ENCODE results near the gene TRRAP.

The TRRAP gene

DNA sequence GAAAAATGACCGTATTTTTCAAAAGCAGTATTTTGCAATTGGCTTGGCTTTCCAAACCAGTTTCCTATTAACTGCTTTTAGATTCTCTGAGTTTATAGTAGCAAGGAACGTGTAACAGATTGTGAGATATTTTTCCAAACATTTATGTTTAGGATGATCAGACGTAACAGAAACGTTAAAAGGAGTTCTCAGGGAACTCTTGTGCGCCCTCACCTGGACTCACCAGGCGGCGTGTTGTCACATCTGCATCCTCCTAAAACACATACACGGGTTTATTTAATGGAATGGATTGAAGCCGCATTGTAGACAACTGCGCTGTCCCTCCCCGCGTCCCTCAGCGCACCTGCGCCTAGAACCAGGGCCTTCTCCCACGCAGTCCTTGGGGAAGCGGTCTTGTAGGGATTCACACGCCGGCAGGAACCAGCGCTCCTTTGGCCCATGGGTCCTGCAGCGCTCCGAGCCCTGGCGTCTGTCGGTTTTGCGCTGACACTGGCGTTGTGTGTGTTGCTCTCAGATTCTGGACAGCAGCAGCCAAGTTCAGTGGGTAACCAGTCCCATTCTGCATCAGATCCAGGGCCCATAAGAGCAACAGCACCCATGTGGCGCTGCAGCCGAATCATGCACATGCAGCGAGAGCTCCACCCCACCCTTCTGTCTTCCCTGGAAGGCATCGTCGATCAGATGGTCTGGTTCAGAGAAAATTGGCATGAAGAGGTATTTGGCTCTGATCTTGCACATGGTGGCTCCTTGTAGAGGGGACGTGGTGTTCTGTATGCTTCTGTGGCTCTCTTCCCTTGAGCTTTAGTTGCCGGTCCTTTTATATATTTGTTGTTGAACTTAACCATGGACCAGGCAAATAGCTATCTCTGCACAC lies 114.9 kb downstream of the TRRAP start:
- no peak for DNase-seq

GRCh38 chr7:98994046-98994944 lies 116.0 kb downstream of the TRRAP start:
- DNase-seq = no peak

GRCh38 chr7:98995111-98995510 lies 116.8 kb downstream of the TRRAP start:
- DNase-seq = no peak

- no peak for DNase-seq
These were observed 117.3 kb downstream of the TRRAP start for GRCh38 chr7:98995523-98996149.

- DNase-seq = no peak
These were observed 117.8 kb downstream of the TRRAP start for GRCh38 chr7:98996150-98996552.

DNA sequence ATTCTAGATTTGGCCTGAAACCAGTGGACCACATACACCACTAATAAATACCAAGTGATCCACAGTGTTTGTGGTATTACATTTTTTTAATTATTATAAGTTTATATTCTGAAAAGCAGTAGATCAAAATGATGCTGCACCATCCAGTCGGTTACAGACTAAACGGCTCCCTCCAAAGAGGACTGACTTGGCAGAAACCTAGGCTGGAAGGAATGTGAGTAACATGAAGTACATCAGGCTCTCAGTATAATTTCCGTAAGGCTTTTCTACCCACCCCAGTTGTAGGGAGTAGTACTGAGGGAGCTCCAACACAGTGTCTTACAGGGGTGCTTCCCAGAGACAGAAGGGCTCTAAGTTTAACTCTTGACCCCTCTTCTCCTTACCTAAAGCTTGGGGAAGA lies 119.5 kb downstream of the TRRAP start:
- DNase-seq = no peak

DNA sequence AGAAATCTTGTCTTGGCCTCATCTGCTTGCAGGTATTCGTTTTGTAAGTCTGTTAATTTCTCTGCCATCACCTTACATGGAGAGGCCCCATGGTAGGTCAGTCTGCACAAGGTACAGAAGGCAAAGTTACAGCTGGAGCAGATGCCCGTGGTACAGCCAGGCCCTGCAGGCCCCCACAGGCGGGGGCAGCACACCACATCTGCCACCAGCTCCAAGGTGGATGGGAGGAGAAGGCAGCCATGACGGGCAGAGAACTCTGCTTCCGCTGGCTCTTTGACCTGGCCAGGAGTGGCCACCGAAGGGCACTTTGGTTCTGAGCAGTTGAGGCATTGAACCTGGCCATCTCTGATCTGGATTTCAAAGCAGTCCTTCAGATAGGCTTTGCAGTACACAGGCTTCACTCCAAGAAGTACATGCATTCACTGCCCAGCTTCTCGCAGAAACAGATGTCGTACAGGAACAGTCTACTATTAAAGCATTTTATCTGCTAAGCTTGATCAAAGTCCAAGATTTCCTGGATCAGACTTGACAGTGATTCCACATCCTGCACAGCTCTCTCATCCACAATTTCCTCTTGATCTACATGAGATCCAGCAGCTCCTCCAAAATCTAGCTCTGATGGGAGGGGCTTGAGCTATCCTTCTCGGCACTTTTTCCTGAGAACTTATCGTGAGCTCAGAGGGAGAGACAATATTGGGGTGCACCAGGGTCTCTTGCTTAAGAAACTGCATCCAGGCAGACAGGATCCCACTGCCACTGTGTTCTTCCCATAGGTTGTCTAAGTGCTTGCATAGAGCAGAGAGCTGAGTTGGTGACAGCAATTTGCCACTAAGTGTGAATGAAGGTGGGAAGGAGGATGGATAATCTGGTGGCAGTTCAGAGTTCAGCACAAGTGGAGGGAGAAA lies 120.7 kb downstream of the TRRAP start:
- DNase-seq = no peak

DNA sequence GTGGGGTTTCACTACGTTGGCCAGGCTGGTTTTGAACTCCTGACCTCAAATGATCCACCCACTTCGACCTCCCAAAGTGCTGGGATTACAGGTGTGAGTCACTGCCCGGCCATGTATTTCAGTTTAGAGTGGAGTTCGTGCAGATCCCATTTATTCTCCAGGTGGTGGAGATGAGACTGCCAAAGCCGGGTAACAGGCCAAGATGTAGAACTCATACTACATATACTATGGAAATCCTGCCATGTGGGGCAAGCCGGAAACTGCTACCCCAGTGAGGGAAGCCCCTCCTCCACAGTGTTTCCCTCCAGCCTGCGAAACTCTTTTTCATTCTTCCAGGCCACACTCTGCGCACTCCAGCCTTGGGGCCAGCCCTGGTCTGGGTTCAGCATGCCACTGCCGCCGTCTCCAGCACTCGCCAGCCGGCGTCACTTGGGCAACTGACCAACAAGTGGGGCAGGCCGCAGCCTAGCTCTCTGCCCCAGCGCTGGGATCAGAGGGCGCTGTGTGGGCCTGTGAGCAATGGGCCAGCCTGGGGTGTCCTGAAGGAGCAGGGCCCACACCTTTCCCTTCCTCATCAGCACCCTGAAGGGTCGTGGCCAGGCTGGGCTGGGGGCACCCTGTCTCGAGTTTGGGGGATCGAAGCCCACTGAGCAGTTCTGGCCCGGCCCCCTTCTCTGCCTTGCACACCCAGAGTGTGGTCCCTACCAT lies 122.0 kb downstream of the TRRAP start:
- no peak for DNase-seq

DNA sequence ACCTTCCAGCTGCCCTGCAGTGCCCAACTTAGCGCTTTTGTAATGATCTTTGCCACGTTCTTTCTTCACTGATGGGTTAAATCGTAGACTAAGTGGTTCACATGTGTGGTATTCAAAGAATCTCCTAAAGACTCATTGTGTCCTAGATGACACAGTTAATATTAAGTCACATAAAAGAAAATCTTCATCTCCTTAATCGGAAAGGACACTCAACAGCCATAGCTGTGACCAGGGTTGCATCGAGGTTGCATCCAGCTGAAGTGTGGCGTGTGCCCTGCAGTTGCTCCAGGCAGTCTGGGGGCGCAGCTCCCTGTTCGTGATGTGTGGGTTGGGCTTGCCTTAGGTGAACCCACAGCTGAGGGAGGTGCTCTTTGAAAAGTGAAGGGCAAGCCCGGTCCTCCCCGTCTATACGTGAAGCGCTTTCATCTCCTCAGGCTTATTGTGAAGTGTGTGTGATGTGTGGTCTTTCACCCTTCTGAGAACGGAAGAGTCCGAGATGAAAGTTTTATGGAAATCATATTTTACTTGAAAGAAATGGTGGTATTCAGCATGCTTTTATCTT lies 122.7 kb downstream of the TRRAP start:
- no peak for DNase-seq

- DNase-seq = no peak
These were observed 123.3 kb downstream of the TRRAP start for GRCh38 chr7:99001482-99002147.

- no peak for DNase-seq
These were observed 124.0 kb downstream of the TRRAP start for GRCh38 chr7:99002148-99002826.

DNA sequence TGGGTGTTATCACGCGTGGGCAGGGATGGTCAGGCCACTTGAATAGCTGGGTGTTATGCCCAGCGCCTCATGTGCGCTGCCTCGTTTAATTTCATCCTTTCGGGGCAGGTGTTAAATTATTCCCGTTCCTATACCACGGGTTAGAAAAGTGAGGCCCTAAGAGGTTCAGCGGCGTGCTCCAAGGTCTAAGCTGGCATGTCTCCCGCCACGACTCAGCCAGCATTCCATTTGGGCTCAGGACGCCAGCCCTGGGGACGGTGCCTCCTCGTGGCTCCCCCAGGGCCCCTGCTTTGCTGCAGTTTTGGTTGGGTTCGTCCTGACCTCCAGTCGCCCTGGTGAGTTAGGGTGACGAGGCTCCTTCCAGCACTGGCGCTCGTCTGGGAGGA lies 124.5 kb downstream of the TRRAP start:
- DNase-seq = no peak

DNA sequence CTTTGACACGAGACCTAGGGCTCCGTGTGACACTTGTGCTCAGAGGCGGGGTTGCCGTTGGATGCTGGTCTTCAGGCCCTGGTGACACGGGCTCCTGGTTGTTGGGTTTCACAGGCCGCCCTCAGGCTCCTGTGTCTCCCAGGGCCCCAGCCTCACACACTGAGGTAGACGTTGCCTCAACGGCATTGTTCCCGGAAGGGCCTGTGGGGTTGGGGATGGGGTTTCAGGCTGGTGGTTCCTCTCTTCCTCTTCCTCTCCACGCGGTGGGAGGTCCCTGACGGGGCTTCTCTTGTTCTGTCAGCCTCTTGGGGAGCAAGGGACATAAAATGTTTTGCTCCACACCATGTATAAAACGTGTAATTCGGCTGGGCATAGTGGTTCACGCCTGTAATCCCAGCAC lies 125.1 kb downstream of the TRRAP start:
- DNase-seq = no peak

GRCh38 chr7:99004216-99004615 lies 125.9 kb downstream of the TRRAP start:
- DNase-seq = no peak

GRCh38 chr7:99004781-99005500 lies 126.6 kb downstream of the TRRAP start:
- DNase-seq = no peak

GRCh38 chr7:99005776-99006175 lies 127.4 kb downstream of the TRRAP start:
- DNase-seq = no peak

DNA sequence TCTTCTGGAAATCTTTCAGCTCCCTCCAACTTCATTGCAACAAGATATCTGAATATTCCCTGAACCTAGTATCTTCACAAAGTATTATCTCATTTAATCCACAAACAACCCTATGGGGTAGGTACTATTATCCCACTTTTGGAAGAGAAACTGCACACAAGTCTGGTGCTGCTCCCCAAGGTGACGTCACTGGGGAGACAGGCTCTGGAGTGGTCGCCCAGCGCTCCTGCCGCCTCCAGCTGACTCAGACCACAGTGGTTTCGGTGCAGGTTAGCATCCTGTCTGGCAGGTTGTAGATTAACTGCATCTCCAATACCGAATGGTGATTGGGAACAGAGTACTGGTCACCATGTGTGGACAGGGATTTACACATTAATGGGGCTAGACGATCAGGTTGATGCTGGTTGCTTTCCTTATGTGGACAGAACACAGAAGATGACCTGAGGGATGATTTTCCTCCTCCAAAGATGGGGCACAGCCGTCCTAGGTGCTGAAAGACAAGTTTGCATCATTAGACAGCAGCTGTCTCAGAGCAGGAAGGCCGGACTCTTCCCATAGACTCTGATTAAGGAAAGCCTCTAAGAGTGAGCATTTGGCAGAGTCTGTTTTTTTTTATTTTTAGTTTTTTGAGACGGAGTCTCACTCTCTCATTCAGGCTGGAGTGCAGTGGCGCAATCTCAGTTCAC lies 128.6 kb downstream of the TRRAP start:
- DNase-seq = no peak

DNA sequence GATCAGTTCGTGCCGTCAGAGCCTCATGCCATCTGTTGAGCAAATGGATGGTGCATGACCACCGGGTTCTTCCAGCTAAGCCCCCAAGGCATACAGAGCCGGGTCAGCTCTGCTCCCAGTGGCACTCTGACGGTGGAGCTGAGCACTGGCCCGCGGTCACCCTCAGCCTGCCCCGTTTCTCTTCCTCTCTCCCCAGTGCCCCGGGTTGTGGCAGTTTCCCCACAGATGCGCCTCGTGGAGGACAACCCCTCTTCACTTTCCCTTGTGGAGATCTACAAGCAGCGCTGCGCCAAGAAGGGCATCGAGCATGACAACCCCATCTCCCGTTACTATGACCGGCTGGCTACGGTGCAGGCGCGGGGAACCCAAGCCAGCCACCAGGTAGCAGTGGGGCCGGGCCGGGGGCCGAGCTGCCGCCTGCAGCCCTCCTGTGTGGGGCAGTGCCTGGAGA lies 129.9 kb downstream of the TRRAP start:
- no peak for DNase-seq
